Fibroblast of skin of left quadriceps (primary cell): ENCODE results near the gene KCNH1.

ENCODE experiments used
- DNase-seq, 2 experiments: peaks; one replicate each; pipeline ENCODE4 v3.0.0-alpha.2; 2013; ENCODE audit warnings: low read depth in 2 of 2

KCNH1 gene

GRCh38 chr1:210755991-210756659, 377.8 kb downstream of the KCNH1 start:
- DNase-seq: no peak

GRCh38 chr1:210754878-210755665, 378.9 kb downstream of the KCNH1 start:
- no peak for DNase-seq

GRCh38 chr1:210751911-210752310, 382.0 kb downstream of the KCNH1 start:
- DNase-seq: no peak

- DNase-seq: no peak
These were observed 383.5 kb downstream of the KCNH1 start for GRCh38 chr1:210750468-210750867.

- no peak for DNase-seq
These were observed 385.2 kb downstream of the KCNH1 start for GRCh38 chr1:210748796-210749195.

- no peak for DNase-seq
These were observed 386.1 kb downstream of the KCNH1 start for GRCh38 chr1:210747890-210748289.

- no peak for DNase-seq
These were observed 386.8 kb downstream of the KCNH1 start for GRCh38 chr1:210747112-210747511.

GRCh38 chr1:210746024-210746731, 387.8 kb downstream of the KCNH1 start:
- DNase-seq: no peak

- no peak for DNase-seq
These were observed 390.9 kb downstream of the KCNH1 start for GRCh38 chr1:210743038-210743437.

- no peak for DNase-seq
These were observed 392.4 kb downstream of the KCNH1 start for GRCh38 chr1:210741564-210741963.

GRCh38 chr1:210739627-210740026, 394.3 kb downstream of the KCNH1 start:
- no peak for DNase-seq

GRCh38 chr1:210738256-210738655, 395.7 kb downstream of the KCNH1 start:
- no peak for DNase-seq

GRCh38 chr1:210736713-210737112, 397.2 kb downstream of the KCNH1 start:
- DNase-seq: no peak

GRCh38 chr1:210731597-210731996, 402.4 kb downstream of the KCNH1 start:
- no peak for DNase-seq

- no peak for DNase-seq
These were observed 402.8 kb downstream of the KCNH1 start for GRCh38 chr1:210731193-210731592.

- no peak for DNase-seq
These were observed 403.9 kb downstream of the KCNH1 start for GRCh38 chr1:210730023-210730422.

- no peak for DNase-seq
These were observed 405.4 kb downstream of the KCNH1 start for GRCh38 chr1:210728437-210729149.

GRCh38 chr1:210727709-210728108, 406.2 kb downstream of the KCNH1 start:
- DNase-seq: no peak

- no peak for DNase-seq
These were observed 407.3 kb downstream of the KCNH1 start for GRCh38 chr1:210726621-210727020.

GRCh38 chr1:210724768-210725167, 409.2 kb downstream of the KCNH1 start:
- DNase-seq: no peak

GRCh38 chr1:210723646-210724045, 410.3 kb downstream of the KCNH1 start:
- no peak for DNase-seq
